Activated CD4-positive, alpha-beta T cell treated with anti-CD3 and anti-CD28 coated beads for 24 hours (primary cell): ENCODE measurements around the gene RCN1.

Experiments used
- DNase-seq, 2 donors: peaks; one replicate each; pipeline ENCODE4 v3.0.0-alpha.2; 2020; ENCODE audit warnings: low read depth in 2 of 2

The RCN1 gene

DNA sequence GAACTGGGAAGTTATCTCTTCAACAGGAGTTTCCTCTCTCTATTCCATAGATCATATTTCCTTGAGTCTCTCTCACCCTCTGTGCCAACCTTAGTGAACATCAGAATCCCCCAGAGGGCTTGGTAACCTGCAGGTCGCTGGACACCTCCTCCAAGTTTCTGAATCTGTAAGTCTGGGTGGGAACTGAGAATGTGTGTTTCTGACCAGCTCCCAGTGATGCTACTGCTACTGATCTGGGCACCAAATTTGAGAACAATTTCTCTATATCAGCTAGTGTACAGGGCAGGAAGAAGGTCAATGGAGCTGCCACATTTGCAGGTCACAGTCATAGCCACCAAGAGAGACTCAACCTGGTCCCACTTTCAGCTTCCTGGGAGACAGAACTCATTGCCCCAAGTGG, 62.9 kb downstream of the RCN1 start:
- DNase-seq: no peak

DNA sequence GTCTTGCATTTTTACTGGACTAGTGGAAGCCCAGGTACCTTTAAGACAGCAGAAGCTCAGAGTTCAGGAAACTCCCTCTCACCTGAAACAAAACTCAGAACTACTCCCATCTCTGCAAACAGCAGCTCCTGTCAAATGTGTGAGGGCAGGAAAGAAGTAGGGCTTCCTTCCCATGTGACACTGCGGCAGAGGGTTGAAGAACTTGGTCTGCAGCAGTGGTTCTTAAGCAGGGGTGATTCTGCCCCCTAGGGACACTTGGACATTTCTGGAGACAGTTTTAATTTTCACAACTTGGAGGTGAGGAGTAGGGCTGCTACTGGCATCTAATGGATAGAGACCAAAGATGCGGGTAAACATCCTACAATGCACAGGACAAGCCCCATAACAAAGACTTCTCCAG, 63.4 kb downstream of the RCN1 start:
- DNase-seq: no peak
